NCI-H2196 treated with DMSO at 0.1 percent for 48 hours (cell line): ENCODE results near the gene SDF2L1.
"Not testable (repeated sequence)": the region's sequence is repeated elsewhere in the genome, so short reads cannot be mapped to it uniquely, and the experiment has no call there.

Source experiments
- DNase-seq: peaks from one replicate; lab custom pipeline; 2025; ENCODE audit not compliant: unreplicated experiment; lab: John Stamatoyannopoulos, UW

The SDF2L1 gene

DNA sequence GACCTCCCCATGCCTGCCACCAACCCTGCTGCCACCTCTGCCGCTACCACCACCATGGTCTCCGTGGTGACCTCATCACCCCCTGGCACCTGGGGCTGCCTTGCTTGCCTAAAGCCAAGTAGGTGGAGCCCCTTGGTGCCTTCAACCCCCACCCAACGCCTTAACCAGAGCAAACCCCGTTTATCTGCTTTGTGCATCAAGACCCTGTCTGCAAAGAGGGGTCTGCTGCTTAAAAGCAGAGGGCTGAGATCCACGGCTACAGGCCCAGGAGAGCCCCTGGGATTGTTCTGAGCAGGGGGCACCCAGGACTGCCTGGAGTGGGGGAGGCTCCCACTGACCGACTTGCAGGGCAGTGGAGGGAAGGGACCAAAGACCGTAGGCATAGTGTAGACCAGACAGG, 18.8 kb downstream of the SDF2L1 start:
- DNase-seq: no peak

DNA sequence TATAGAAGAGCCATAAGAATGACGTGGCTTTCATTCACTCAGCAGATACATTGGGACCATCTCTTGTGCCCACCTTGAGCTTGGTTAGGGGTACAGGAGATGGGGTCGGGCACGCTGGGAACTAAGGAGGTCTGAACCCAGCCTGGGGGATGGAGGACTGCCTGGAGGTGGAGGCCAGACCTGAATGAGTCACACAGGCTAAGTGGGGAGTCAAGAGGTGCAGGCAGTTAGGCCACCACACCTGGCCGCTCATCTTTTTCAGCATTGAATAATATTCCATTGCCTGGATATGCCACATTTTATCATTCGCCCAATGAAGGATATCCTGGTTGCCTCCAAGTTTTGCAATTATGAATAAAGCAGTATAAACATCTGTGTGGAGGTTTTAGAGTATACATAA, 19.9 kb downstream of the SDF2L1 start:
- no peak for DNase-seq

DNA sequence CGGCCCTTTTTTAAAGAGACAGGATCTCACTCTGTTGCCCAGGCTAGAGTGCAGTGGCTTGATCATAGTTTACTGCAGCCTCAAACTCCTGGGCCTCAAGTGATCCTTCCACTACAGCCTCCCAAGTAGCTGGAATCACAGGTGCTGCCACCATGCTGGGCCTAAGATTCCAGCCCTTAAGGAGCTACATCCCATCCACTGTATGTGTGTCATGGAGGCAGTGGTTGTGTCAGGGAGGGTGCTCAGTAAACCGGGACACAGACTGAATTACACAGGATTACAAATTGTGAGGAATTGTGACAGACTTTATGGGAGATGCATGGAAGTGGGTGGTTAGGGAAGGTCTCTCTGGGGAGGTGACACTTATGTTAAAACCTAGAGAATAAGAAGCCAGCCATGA, 21.6 kb downstream of the SDF2L1 start:
- DNase-seq: no peak

DNA sequence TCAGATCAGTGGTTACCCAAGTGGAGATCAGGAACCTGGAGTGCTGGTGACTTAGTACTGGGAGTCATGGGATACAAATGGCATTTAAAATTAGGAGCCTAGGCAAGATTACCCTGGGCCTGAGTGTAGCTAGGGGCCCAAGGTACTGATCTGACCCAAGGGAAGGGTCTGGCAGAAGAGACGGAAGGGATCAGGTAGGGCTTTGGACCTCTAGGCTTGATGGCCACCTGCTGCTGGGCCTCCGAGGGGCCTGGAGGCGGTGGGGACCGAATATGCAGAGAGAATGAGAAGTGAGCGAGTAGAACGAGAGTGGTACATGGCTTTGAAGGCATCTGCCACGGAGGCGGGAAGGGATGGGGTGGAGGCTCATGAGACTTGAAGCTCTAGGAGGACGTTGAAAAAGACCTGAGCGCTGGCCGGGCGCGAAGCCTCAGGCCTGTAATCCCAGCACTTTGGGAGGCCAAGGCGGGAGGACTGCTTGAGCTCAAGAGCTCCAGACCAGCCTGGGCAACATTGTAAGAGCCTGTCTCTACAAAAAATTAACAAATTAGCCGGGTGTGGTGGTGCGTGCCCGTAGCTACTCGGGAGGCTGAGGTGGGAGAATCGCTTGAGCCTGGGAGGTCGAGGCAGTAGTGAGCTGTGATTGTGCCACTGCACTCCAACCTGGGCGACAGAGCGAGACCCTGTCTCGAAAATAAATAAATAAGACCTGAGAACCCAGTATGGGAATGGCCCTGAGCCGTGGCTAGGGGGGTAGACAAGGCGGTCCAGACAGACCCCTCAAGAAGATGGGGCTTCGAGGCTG, 23.1 kb downstream of the SDF2L1 start:
- no peak for DNase-seq

DNA sequence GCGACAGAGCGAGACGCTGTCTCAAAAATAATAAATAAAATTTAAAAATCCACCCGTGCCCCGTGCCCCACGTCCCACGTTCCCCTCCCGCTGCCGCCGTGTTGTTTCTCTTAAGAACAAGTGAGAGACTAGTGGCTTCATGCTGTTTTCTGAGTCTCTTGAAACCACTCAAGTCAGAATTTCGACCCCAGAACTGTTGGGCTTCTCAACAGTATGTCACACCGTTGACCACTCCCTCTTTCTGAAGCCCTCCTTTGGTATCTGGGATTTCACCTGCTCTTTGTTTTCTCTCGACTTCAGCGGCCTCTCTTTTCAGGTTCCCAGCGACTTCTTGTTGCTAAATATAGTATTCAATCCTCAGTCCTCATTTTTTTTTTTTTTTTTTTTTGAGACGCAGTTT, 24.7 kb downstream of the SDF2L1 start:
- no peak for DNase-seq

DNA sequence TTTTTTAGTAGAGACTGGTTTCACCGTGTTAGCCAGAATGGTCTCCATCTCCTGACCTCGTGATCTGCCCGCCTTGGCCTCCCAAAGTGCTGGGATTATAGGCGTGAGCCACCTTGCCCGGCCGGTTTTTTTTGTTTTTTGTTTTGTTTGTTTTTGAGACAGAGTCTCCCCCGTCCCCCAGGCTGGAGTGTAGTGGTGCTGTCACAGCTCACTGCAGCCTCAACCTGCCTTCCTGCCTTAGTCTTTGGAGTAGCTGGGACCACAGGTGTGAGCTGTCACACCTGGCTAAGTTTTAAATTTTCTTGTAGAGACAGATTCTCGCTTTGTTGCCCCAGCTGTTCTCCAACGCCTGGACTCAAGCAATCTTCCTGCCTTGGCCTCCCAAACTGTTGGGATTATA, 26.9 kb downstream of the SDF2L1 start:
- no peak for DNase-seq

DNA sequence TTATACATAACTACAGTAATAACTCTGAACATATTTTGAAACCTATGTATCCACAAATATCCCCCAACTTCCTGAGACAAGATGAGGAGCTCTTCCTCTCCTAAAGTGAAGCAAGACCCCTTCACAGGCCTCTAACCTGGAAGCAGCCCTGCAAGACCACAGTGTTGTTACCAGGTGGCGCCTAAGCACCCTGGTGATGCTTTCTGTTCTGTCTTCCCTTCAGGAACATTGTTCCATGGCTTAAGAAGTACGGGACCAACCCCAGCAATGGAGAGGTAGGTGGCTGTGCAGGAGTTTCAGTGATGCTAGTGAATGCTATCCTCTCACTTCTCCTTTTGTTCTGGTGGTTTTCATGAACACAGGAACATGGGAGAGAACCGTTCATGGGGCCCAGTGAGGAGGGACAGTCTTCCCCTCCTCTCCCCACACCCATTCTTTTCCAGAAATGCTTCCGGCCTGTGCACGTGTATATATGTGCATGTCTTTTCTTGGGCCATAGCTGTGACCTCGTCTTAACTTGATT, 30.1 kb downstream of the SDF2L1 start:
- DNase-seq: no peak

DNA sequence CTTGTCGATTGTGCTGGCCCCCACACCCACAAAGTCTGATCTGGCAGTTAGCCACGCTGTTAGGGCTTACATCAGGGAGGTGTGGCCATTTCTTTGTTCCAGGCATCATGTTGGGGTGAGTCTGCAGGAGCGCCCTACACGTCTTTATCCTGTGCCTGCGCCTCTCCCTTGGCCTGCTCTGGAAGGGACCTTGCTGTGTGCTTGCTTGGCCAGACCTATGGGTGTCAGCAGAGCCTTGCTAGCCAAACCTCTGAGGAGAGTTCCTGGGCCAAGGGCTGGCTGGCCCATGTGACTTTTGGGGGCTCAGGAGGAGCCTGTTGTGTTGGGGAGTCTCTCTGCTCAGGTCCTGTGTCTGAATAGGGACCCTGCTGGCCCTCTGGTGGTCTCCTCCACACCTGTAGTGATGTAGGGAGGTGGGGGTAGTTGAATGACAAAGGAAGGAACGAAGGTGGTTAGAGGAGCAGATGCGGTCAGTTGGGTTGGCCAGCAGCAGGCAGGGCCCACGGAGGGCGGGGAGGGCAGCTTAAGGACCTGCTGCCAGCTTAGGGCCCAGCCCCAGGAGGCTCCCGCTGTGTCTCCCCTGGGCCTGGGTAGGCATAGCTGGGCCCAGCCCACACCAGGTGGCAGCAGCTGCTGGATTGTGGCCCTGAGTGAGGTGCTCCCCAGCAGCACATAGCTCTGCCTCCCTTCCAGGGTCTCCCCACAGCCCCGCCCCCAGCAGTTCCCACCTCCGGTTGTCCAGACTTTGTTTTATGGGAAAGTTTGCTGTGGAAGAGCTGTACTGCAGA, 31.6 kb downstream of the SDF2L1 start:
- DNase-seq: no peak

DNA sequence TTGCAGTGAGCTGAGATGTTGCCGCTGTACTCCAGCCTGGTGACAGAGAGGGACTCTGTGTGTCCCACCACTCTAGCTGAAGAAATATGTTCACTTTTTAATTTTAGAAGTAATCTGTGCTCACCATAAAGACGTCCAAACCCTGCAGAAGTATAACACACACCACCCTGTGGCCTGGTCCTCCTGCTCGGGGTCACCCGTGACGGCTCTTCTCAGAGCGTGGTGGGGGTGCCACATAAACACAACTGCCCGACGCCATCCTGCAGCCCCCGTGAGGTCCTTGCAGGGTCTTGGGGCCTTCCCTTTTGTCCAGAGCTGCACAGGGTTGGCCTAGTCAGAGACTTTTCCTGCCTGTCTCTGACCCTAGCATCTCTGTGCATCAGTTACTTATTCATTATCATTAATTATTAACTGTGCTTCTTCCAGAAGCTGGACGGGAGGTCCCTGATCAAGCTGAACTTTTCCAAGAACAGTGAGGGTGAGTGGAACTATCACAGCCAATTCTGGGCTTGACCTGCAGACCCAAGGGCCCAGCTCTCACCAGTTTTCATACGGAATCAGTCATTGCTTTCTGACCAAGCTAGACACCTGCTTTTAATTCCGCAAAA, 32.6 kb downstream of the SDF2L1 start:
- DNase-seq: no peak

DNA sequence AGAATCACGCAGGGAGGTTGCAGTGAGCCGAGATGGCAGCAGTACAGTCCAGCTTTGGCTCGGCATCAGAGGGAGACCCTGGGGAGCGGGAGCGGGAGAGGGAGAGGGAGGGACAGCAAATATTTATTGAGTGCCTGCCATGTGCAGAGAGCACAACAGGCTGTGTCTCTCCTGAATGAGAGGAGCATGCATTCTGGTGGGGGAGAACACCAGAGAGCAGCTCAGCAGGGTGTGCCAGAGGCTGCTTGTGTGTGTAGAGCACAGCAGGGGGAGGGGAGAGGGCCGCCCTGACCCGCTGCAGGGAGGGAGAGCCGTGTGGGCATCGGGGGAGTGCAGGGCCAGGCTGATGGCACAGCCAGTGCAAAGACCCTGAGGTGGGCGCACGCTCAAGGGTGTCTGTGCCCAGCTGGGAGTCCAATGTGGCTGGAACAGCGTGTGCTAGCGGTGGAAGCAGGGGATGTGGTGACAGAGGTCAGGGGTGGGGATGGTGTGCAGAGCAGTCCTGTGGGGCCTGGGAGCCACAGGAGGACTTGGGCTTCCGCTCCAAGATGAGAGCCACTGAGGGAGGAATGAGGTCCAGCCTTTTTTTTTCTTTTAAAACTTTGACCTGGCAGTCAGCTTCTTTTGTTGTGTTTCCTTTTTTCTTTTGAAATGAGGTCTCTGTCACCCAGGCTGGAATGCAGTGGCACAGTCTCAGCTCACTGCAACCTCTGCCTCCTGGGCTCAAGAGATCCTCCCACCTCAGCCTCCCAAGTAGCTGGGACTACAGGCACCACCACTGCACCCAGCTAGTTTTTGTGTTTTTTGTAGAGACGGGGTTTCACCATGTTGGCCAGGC, 35.7 kb downstream of the SDF2L1 start:
- no peak for DNase-seq

DNA sequence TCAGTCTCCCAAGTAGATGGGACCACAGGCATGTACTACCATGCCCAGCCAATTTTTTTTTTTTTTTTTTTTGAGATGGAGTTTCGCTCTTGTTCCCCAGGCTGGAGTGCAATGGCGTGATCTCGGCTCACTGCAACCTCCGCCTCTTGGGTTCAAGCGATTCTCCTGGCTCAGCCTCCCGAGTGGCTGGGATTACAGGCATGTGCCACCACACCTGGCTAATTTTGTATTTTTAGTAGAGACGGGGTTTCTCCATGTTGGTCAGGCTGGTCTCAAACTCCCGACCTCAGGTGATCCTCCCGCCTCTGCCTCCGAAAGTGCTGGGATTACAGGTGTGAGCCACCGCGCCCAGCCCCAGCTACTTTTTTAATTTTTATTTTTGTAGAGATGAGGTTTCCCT, 36.7 kb downstream of the SDF2L1 start:
- not testable (repeated sequence) for DNase-seq

DNA sequence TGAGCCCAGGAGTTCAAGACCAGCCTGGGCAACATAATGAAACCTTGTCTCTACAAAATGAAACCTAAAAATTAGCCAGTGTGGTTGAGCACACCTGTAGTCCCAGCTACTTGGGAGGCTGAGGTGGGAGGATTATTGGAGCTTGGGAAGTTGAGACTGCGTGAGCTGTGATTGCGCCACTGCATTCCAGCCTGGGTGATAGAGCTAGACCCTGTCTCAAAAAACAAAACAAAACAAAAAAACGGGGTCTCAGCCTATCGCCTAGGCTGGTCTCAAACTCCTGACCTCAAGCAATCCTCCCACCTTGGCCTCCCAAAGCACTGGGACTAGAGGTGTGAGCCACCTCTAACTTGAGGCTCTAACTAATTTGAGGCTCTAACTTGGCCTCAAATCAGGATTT, 37.3 kb downstream of the SDF2L1 start:
- no peak for DNase-seq

DNA sequence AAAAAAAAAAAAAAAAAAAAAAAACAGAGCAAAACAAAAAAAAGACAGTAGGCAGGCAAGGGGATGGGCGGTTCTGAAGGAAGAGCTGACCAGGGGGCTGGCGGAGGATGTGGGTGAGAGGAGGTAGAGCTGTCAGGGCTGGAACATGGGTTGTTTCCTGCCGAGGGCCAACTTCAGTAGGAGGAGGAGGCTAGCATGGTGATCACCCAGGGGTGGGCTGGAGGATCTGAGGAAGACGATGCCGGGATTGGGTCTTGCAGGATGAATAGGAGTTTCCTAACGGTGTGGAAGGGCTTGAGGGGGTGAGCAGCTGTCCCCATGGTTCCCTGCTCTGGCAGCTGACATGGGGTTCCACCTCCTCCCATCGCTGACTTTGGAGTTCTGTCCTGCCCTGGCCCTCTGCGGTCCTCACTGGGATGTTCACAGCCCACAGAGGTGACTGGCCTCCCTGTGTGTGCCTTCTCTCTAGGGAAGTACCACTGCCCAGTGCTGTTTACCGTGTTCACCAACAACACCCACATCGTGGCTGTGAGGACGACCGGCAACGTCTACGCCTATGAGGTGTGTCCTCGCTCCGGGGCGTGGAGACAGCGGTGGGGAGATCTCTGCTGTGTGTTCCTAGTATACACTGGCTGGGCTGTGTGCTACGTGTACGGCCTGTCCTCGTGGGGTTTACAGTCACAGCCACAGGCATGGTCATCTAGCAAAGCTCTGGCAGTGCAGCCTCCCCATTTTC, 38.9 kb downstream of the SDF2L1 start:
- no peak for DNase-seq

DNA sequence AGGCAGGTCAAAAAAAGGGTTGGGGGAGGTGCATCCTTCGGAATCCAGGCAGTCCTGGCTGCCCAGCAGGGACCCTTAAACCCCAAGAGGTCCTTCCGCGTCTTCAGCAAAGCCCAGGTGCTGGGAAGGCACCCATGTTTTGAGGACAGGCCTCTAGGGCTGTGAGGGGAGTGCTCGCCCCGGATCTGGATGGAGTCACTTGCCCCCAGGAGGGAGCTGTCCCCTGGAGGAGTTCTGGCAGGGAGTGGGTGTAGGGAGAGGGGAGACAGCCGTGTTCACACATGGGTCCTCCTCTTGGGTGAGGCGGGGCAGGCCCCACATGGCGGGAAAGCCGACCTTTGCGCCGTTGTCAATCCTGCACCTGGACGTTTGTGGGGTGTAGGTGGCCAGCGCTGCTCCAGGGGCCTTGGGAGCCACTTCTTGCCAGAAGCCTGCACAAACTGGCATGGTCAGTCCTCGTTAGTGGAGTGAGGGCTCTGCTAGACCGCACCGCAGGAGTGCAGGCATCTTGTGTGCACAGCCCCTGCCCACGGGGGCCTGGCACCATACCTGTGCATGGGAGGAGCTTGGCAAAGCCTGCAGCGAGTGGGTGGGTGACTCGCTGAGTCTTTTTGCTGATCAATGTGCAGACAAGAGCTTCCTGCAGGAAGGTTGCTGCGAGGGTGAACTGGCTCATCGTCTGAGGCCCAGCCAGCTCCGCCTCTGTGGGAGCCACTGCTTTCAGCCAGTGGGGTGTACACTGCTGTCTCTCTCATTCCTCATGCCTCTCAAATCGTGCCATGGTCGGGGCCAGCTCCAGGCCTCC, 39.7 kb downstream of the SDF2L1 start:
- no peak for DNase-seq

DNA sequence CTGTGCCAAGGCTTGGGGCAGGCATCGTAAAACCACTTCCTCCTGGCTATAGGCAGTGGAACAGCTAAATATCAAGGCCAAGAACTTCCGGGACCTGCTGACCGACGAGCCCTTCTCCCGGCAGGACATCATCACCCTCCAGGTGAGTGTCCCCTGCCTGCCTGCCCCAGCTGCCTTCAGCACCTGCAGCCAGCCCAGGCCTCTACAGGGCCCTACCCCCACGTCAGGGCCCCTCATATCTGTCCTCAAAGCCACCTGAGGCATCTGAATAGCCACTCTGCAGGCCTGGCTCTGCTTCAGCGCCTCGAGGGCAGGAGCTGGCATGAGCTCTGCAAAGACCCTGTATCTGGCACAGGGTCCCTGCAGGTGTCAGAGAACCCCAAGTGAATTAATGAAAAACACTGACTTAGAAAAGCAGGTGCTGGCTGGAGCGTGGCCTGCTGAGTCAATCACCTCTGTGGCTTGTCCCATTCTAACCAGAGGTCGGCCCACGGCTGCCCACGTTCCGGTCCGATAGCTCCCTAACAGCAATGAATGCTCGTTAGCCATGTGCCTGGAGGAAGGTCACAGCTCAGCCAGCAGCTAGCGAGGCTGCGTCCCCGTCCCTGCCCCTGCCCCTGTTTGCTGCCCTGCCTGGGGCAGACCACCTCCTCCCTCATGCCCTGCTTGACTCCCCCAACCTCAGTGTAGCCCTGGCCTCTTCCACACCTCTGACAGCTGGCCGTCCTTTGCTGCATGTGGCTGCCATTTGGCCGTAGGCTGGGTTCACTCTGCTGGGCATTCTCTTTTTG, 40.5 kb downstream of the SDF2L1 start:
- no peak for DNase-seq

DNA sequence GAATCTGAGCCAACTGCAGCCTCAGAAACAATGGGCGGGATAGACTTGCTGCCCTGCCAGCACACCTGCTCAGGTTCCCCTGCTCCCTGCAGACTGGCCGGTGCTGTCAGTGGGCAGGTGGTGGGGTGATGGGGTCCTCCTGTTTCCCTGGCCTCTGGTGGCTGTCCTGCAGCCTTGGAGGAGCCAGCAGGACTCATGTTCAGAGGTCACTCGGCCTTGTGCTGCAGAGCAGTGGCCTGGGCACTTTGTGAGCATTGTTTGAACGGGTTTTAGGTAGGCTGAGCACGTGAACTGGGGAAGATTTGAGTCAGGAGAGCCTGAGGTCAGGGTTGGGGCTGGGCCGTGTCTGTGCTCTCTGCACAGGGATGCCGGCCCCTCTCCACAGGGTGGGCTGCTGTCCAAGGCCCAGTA, 41.3 kb downstream of the SDF2L1 start:
- DNase-seq: no peak

DNA sequence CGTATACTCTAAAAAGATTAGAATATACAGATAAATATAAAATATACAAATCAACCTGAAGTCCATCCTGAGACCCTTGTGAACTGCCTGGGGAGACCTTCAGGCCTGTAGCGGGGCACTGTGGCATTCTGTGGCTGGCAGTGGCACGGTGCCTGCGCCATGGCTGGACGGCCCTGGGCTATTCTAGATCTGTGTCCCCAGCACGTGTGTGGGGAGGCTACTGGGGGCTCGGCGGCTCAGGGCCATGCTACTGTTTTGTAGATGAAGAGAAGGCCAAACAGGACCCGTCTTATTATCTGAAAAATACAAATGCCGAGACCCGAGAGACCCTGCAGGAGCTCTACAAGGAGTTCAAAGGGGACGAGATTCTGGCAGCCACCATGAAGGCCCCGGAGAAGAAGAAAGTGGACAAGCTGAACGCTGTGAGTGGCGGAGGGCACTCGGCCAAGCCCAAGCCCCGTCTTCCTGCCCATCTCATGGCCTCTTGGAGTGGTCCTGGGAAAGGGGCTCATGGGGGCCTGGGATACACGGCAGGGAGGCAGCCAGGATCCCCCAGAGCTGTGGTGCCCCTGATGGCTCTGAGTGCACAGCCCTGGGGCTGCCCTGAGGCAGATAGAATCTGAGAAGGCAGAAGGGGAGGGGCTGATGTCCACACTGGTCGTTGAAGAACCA, 42.5 kb downstream of the SDF2L1 start:
- no peak for DNase-seq

DNA sequence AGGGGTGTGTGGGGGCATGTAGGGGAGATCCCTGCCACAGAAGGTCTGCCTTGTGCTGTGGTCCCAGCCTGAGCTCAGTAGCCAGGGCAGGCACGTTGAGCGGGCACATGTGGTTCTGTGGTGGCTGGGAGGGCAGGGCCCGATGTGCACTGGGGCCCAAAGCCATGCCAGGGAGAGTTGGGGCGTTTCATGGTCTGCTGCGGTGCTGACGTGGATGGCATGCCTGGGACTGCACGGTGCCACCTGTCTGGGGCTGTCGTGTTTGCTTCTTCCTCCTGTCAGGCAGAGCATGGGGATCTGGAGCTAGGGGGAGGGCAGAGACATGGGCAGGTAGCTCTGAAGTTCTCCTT, 43.0 kb downstream of the SDF2L1 start:
- DNase-seq: no peak
